Ecto neural progenitor cell (in vitro differentiated cells): ENCODE results near the gene PARG.
A peak's percentile ranks its signal among the peaks of the same experiment; 100 is the strongest.
"Not testable (repeated sequence)": the region's sequence is repeated elsewhere in the genome, so short reads cannot be mapped to it uniquely, and the experiment has no call there.

Source experiments
- DNase-seq: peaks from one replicate; pipeline ENCODE4 v3.0.0-alpha.2; 2018; ENCODE audit warnings: low spot score

The PARG gene

DNA sequence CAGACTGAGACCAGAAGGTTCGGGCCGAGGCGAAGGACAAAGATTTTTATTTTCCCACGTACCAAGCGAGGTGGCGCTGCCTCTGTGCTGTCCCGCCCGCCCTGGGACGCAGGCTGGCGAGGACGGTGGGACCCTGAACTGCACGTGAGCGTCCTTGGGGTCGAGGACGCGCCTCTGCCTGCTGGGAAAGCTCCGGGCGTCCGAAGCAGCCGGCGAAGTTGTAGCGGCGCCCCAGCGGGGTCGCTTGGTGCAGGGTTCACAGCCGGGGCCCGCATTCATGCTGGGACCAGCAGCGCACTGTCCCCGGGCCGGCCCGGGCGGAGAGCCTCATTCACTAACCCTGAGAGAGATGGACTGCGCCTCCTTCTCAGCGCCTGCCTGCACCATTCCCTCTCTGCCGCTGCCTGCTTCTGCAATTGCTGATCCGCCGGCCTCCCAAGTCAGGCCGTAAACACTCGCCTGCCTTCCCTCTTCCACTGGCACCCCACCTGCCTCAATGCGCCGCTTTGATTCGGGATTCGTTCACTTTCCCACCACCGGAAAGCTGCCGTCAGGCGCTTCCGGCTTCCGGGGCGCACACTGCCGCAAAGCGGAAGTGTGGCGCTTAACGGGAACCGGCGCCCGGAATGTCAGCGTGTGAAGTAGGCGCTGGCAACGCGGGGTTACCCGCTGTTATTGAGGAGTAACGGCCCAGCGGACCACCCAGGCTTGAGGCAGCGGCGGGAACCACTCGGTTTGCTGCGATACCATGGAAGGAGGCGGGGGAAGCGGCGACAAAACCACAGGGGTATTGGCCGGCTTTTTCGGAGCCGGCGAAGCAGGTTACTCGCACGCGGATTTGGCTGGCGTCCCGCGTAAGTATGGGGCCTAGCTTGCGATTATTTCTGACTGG lies at the start of gene PARG, which contains the start of gene TIMM23B:
TSS of gene PARG (minus strand) at position 581 of the 892 bp plus-strand sequence. CDS start at position 279, 302 bp downstream.
TSS of gene TIMM23B (plus strand) at position 607 of the 892 bp plus-strand sequence. CDS start at position 749, 142 bp downstream.
- peak; percentile 88 for DNase-seq

DNA sequence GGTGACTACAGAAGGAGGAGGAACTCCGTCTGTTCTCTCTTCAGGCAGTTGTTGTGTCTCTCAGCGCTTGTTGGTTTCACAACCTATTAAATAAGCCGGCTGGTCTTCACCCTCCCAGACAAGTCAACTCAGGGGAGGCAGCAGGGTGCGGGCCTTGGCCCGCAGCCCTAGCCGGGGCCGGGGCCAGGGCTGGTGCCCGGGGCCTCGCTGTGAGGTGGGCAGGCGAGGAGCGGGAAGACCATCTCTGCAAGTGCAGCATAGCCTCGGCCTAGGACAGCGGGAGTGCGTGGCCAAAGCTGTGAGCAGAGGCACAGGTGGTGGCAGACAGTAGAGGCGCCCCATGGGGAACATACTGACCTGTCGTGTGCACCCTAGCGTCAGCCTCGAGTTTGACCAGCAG lies 46.5 kb upstream of the PARG start, which contains the start of gene AGAP6:
TSS of gene AGAP6 (plus strand) at position 31 of the 400 bp plus-strand sequence. CDS start at position 341, 310 bp downstream.
- DNase-seq = not testable (repeated sequence)

DNA sequence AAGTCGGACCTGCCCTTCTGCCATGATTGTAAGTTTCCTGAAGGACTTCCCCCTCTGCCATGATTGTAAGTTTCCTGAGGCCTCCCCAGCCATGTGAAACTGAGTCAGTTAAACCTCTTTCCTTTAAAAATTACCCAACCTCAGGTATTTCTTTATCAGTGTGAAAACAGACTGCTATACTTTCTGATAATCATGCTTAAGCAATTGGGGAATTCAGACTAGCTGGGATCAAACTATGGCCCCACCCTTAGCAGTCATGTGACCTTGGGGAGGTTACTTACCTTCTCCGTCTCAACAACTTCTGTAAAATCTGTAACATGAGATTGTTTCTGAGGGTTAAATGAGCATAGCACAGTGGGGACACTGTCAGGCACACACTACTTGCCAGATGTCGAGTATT lies 45.4 kb upstream of the PARG start:
- not testable (repeated sequence) for DNase-seq

DNA sequence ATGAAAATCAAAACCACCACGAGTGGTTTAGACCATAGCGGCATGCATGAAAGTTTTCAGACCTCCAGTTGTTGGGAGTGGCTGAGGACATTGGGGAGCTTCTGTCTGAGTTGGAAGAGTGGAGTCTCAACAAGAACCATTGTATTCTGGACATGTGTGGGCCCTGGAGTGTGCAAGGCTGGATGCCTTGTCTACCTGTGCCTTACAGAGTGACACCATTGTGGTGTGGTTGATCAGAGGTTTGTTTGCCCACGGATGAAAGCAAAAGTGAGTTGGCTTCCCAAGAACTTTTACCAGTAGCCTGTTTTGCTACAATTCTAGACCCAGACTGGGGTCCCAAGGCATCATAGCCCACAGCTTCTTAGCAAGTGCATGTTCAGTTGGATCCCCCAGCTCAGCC lies 35.9 kb upstream of the PARG start:
- not testable (repeated sequence) for DNase-seq

DNA sequence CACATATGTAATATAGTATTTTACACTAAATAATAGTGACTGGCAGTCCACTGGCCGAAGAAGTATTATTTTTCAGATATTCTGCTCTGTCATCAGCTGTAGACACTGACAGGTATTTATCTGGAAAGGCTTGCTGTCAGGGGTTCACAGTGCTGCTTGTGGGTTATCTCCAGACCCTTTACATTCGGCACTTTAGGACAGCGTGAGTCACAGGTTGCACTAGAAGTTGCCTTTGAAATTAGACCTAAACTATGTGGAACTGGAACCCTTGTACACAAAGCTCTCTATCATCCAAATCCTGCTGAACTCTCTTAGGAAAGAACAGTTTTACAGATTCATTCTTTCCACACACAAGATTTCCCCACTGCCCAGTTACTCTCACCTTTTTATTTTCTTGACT lies 30.3 kb upstream of the PARG start:
- DNase-seq = not testable (repeated sequence)

DNA sequence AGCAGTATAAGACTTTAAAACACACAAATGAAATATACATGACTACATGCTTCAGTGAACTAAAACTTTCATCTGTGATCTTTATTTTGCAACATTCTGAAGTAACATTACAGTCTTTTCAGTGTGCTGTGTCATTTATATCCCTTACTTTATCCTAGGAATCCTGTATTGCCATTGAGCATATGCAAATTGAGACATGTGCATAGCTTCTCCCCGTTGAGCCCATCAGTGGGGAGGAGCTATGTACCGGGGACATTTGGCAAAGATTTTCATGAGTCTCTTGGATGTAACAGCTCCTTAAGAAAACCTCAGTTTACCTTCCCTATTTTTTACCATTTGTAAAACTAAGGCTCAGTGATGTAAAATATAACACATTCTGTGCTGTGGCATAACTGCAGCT lies 29.6 kb upstream of the PARG start:
- not testable (repeated sequence) for DNase-seq

DNA sequence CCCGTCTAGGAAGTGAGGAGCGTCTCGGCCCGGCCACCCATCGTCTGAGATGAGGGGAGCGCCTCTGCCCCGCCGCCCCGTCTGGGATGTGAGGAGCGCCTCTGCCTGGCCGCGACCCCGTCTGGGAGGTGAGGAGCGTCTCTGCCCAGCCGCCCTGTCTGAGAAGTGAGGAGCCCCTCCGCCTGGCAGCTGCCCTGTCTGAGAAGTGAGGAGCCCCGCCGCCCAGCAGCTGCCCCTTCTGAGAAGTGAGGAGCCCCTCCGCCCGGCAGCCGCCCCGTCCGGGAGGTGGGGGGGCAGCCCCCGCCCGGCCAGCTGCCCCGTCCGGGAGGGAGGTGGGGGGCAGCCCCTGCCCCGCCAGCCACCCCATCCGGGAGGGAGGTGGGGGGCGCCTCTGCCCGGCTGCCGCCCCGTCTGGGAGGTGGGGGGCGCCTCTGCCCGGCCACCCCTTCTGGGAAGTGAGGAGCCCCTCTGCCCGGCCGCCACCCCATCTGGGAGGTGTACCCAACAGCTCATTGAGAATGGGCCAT lies 28.6 kb upstream of the PARG start:
- not testable (repeated sequence) for DNase-seq

DNA sequence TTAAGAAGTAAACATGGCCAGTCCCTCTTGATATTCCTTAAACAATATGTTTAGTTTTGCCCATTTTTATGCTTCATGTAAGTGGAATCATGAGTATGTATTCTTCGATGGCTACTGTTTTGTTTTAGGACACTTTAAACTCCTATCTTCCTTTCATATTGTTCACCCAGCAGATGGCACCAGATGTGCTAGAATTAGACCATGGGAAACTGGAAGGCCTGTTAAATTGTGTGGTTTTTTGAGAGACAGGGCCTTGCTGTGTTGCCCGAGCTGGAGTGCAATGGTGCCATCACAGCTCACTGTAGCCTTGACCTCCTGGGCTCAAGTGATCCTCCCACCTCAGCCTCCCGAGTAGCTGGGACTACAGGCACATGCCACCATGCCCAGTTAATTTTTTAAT lies 11.3 kb upstream of the PARG start:
- DNase-seq = not testable (repeated sequence)

DNA sequence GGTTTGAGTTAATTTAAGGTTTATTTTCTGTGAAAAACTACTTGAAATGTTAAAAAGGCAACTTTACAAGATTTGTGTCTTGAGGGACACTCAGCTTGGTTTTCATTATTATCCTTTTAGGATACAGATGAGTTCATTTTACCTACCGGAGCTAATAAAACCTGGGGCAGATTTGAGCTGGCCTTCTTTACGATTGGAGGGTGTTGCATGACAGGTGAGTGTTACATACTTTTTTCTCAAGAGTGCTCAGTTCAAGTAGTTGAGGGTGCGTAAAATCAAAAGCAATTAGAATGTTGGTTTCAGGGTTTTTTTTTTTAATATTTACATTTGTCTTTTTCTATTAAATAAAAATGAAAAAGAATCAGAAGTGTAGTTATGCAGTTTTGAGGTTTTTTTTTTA lies 10.2 kb upstream of the PARG start:
- DNase-seq = not testable (repeated sequence)

DNA sequence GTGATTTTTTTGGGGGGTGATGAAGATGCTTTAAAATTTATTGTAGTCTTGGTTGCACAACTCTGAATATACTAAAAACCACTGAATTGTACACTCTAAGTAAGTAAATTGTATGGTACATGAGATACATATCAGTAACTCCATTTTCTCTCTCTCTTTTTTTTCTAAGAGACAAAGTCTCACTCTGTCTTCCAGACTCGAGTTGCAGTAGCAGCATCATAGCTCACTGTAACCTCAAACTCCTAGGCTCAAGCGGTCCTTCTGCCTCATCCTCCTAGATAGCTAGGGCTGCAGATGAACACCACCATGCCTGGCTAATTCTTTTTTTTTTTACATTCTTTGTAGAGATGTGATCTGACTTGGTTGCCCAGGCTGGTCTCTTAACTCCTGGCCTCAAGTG lies 6.9 kb upstream of the PARG start:
- not testable (repeated sequence) for DNase-seq

DNA sequence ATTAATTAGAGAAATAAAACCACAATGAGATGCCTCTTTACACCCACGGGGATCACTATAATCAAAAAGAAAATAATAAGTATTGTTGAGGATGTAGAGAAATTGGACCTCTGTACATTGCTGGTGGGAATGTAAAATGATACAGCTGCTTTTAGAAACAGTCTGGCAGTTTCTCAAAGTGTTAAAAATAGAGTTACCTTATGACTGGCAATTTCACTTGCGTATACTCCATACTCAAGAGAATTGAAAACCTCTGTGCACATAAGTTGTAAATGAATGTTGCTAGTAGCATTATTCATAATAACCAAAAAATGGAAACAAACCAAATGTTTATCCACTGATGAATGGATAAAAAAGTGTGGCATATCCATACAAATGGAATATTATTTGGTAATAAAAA lies 6.3 kb upstream of the PARG start:
- not testable (repeated sequence) for DNase-seq

DNA sequence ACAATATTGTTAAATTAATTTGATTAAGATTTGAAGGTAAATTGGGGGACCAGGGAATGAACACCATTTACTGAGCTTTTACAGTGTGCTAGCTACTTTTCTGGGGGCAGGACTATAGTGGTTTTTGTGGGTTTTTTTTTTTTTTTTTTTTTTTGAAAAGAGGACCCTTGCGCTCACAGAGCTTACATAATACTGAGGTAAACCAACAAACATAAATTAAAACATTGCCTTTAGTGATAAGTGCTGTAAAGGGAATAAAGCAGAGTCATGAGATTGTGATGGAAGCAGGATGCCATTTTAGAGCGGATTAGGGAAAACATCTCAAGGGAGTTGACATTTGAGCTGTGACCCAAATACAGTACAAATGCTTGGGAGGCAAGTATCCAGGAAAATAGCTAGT lies 1.8 kb upstream of the PARG start:
- not testable (repeated sequence) for DNase-seq

DNA sequence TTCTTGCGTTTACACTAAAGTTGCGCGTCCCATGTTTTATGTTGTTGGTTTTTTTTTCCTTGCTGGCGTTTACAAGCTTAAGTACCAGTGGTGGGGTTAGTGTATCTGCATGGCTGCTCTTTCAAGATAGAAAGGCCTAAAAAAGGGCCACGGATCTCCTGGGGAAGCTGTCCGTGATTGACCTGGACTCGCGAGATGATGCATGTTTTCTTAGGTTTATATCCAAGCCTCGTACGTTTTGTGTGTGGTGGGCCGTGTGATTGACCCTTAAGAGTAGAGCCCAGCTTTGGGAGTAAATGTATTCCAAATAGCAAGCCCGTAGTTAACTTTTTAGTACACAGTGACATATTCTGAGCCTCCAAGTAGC lies 495 bp upstream of the PARG start:
- DNase-seq = not testable (repeated sequence)

DNA sequence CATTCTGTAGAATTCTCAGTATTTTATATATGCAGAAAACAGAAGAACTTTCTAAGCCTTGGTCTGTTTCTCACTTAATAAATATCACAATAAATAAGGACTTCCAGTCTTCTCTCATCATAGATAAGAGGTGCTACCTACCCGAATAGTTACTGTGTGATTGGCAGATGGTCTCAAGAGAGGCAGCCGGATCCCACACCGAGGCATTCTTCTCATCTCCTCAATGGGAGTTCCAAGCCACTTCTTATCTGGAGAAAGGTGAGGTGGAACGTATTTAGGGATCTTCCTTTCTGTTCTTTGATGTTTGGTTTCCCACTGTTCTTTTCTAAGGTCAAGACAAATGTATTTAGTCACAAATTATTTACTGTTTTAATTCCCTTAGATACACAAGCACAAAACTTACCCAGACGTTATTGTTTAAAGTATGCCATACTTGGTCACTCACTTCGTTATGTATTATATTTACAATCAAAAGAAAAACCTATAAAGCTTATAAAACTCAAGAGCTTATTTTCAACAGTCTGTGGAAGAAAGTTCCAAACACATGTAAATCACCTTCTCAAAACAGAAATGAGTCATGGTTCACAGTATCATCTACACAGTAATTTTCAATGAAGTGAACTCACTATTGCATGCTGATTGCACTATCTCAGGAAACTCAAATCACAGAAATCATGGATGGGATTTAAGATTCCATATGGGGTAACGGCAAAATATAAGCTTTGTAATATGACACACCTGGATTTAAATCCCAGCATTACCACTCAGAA lies 9.7 kb downstream of the PARG start:
- not testable (repeated sequence) for DNase-seq

DNA sequence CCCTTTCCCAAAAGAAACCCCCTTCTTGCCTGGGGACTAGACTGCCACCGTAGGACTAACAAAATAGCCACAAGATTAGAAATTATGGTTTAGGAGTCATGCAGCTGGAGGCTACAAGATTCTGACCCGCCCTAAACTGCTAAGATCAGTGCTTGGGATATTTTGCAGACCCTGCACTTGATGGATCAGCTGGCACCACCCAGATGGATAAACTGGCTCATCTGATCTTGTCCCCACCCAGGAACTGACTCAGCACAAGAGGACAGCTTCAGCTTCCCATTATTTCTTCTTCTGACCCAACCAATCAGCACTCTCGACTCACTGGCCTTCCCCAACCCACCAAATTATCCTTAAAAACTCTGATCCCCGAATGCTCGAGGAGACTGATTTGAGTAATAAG lies 10.6 kb downstream of the PARG start:
- not testable (repeated sequence) for DNase-seq

DNA sequence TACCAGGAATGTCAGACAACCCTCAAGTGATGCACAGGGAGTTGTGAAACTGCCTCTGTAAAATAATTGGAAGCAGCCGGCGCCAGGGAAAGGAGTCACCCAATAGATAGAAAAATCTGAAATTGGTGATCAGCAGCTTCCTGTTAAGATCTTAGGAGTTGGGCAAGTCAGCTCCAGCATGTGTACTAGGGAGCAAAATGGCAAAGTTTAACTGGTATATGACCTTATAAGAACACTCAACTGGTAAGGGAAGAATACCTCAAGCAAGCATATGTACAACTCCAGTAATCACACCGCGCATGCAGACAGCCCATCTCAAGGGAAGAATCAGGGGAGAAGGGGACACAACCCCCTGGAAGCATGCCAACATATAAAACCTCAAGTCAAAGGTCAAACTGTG lies 18.3 kb downstream of the PARG start:
- DNase-seq = not testable (repeated sequence)

DNA sequence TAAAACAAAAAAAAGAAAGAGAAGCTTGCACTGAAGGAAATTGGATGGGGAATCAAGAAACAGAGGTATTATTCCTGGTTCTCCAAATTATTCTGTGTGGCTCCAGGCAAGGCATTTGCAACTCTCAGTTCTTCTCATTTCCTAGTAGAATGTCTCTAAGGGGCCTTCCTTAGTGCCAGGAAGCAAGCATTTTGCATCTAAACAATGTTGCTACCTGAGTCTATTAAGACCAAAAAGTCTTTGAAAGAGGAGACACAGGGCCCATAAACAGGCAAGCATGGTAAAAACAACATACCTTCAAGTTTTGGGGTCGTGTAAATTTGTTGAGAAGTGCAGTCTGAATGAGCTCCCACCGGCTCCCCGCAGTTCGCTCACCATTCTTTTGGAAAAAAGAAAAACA lies 19.8 kb downstream of the PARG start:
- DNase-seq = not testable (repeated sequence)

DNA sequence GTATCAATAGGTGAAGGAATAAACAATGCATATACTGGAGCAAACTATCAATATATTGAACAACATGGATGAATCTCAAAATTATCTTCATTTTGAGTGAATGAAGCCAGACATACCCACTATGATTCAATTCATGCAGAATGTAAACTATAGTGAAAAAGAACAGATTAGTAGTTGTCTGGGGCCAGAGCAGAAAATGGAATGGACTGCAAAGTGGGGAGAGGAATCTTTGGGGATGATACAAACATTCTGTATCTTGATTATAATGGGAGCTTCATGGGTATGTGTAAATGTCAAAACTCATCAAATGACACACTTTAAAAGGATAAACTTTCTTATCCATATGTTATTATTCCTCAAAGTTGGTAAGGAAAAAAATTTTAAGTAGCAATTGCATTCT lies 23.9 kb downstream of the PARG start:
- DNase-seq = not testable (repeated sequence)

DNA sequence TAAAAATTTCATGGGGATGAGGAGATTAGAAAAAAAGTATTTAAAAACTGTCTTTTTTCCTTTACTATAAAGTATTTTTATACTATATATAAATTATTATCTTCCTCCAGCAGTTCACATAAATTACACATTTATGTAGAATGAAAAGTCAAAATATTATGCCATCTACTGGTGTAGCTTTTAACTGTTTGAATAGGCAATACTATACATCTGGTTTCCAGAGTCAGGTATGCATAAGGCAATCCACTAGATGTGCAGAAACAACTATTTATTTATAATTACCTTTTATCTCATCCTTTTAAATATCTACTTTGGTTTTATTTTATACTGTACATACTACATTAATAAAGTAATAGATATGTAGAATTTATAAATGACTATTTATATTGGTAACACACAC lies 25.4 kb downstream of the PARG start:
- not testable (repeated sequence) for DNase-seq

DNA sequence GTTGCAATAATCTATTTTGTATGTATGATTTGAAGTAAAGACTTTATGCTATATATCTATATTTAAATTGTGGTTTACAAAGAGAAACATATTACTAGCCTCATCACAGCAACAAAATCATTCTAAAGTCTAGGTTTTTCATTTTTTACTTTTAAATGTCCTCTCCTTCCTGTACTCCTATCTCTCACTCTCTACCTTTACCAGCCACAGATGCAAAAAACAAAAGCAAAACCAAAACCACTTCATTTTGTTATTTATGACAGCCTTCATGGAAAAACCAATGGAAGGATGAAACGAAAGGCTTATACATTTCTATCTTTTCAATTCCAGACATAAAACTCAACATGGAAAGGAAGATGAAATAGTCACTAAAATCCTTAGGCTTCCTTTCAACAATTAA lies 31.5 kb downstream of the PARG start:
- not testable (repeated sequence) for DNase-seq

DNA sequence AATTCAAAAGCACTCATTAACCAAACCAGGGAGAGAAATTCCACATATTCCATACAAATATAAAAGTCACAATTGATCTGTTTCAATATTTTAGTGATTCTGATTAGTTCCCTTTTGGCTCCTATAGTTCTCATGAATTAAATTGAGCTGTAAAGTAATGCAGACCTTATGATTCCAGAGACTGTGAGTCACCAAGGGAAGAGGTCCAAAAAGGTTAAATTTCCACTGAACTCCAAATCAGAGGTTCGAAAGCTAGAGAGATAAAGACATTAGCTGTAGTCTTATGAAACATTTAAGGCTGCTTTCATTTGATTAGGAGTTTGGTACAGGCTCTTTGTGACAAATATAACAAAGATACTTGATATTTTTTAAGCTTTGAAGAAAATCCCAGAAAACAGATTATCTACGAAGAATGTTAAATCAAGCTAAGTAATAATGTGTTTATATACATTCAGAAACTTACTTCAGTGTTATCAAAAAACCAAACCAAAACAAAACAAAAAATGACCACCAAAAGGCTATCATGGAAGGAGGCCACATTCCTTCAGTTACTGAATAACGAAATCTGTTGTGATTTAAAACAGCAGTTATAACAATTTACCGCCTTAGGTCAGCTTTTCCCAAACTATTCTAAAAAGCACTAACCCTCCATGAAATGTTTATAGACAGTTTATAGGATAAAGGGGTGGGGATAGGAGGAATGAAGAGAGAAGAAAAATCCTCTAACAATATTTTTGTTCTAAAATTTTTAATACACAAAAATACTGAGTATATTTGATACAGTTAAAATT lies 33.3 kb downstream of the PARG start:
- not testable (repeated sequence) for DNase-seq

DNA sequence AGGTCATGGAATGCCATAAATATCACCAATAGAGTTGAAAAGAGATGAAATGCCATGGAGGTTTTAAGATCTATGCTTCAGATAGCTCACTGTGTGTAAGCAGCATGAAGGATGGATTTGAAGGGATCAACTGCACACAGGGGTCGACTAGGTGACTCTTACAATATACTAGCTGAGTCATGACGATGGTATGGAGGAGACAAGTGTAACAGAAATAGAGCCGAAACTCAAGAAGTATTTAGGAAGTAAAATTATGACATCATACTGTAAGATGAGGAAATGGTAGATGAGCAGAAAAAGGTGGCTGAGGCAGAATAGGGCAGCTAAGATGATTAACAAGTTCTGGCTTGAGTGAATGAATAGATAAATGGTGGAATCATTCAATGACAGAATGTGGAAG lies 38.0 kb downstream of the PARG start:
- not testable (repeated sequence) for DNase-seq
